GM21723 (cell line): ENCODE measurements around the gene PHLPP2.

Experiments used
- ATAC-seq: cut with Tn5 transposase; IDR thresholded peaks from one replicate; pipeline ENCODE4 v1.9.1; 2021; ENCODE audit warnings: mild to moderate bottlenecking, moderate library complexity; ENCODE audit not compliant: unreplicated experiment

PHLPP2 gene

GRCh38 chr16:71672803-71673581 lies 51.5 kb downstream of the PHLPP2 start:
- ATAC-seq = no peak

- no peak for ATAC-seq
Observed at GRCh38 chr16:71672125-71672524, 52.4 kb downstream of the PHLPP2 start.

- no peak for ATAC-seq
Observed at GRCh38 chr16:71671165-71671564, 53.3 kb downstream of the PHLPP2 start.

GRCh38 chr16:71670537-71670936 lies 54.0 kb downstream of the PHLPP2 start:
- ATAC-seq = no peak

GRCh38 chr16:71669926-71670536 lies 54.5 kb downstream of the PHLPP2 start:
- ATAC-seq = no peak

- no peak for ATAC-seq
Observed at GRCh38 chr16:71666928-71667707, 57.4 kb downstream of the PHLPP2 start.

GRCh38 chr16:71666264-71666663 lies 58.2 kb downstream of the PHLPP2 start:
- ATAC-seq = no peak

- no peak for ATAC-seq
Observed at GRCh38 chr16:71659471-71659870, 65.0 kb downstream of the PHLPP2 start.

GRCh38 chr16:71658771-71659170 lies 65.7 kb downstream of the PHLPP2 start:
- no peak for ATAC-seq

GRCh38 chr16:71649704-71650103 lies 74.8 kb downstream of the PHLPP2 start:
- ATAC-seq = no peak

- no peak for ATAC-seq
Observed at GRCh38 chr16:71648921-71649320, 75.6 kb downstream of the PHLPP2 start.

GRCh38 chr16:71648162-71648561 lies 76.3 kb downstream of the PHLPP2 start:
- no peak for ATAC-seq

GRCh38 chr16:71647391-71647790 lies 77.1 kb downstream of the PHLPP2 start:
- no peak for ATAC-seq

- ATAC-seq = no peak
Observed at GRCh38 chr16:71645450-71645849, 79.1 kb downstream of the PHLPP2 start.

- no peak for ATAC-seq
Observed at GRCh38 chr16:71637398-71637797, 87.1 kb downstream of the PHLPP2 start.

- no peak for ATAC-seq
Observed at GRCh38 chr16:71635632-71636031, 88.9 kb downstream of the PHLPP2 start.

GRCh38 chr16:71631776-71632175 lies 92.7 kb downstream of the PHLPP2 start:
- no peak for ATAC-seq

GRCh38 chr16:71630808-71631207 lies 93.7 kb downstream of the PHLPP2 start:
- no peak for ATAC-seq

GRCh38 chr16:71629278-71630016 lies 95.1 kb downstream of the PHLPP2 start:
- ATAC-seq = no peak

GRCh38 chr16:71628810-71629209 lies 95.7 kb downstream of the PHLPP2 start:
- ATAC-seq = no peak

- no peak for ATAC-seq
Observed at GRCh38 chr16:71627731-71628181, 96.7 kb downstream of the PHLPP2 start.
